GM23338 (cell line): ENCODE data around the gene FHL2. TPM values are rescaled to one million over a fixed set of nuclear protein-coding genes. Genes with fewer than 3 reads are reported as not detected.

ENCODE experiments used
- ATAC-seq: fragments of 200-7000 bp; cut with Tn5 transposase; 3 replicates; pipeline ENCODE4 v1.9.1; 2020
- DNase-seq: peaks from one replicate; pipeline ENCODE4 v3.0.0-alpha.2; 2015; ENCODE audit warnings: low spot score
- H2AFZ ChIP-seq: fragments of 200-600 bp; sonication (generic); 2 replicates; pipeline ENCODE4 v1.8.0; 2016; ENCODE audit warnings: antibody characterized with exemption, mild to moderate bottlenecking, moderate library complexity
- H3F3A ChIP-seq: fragments of 200-600 bp; sonication (generic); replicated peaks from 2 replicates; pipeline ENCODE4 v1.8.0; 2017; ENCODE audit warnings: antibody characterized with exemption, mixed run types, low read depth
- H3K27ac ChIP-seq: fragments of 200-600 bp; sonication (generic); 2 replicates; pipeline ENCODE4 v1.6.1; 2016; ENCODE audit warnings: low read depth
- H3K27me3 ChIP-seq: fragments of 200-600 bp; sonication (generic); 2 replicates; pipeline ENCODE4 v1.8.0; 2016; ENCODE audit warnings: mild to moderate bottlenecking, mixed run types, moderate library complexity; ENCODE audit not compliant: insufficient read depth
- H3K36me3 ChIP-seq: fragments of 200-600 bp; sonication (generic); 2 replicates; pipeline ENCODE4 v1.8.0; 2016; ENCODE audit warnings: mild to moderate bottlenecking; ENCODE audit not compliant: insufficient read depth
- H3K4me1 ChIP-seq: fragments of 200-600 bp; sonication (generic); 2 replicates; pipeline ENCODE4 v1.8.0; 2016; ENCODE audit warnings: mild to moderate bottlenecking, moderate library complexity; ENCODE audit not compliant: insufficient read depth
- H3K4me2 ChIP-seq: fragments of 200-600 bp; sonication (generic); 2 replicates; pipeline ENCODE4 v1.7.1; 2017; ENCODE audit warnings: mixed run types
- H3K4me3 ChIP-seq: fragments of 200-600 bp; sonication (generic); 2 replicates; pipeline ENCODE4 v1.6.1; 2016; ENCODE audit warnings: mixed run types
- H3K79me2 ChIP-seq: fragments of 200-600 bp; sonication (generic); replicated peaks from 2 replicates; pipeline ENCODE4 v1.8.0; 2017; ENCODE audit warnings: mild to moderate bottlenecking; ENCODE audit not compliant: insufficient read depth
- H3K9me2 ChIP-seq: fragments of 200-600 bp; sonication (generic); 2 replicates; pipeline ENCODE4 v1.8.0; 2017; ENCODE audit not compliant: insufficient read depth
- H4K20me1 ChIP-seq: fragments of 200-600 bp; sonication (generic); replicated peaks from 2 replicates; pipeline ENCODE4 v1.8.0; 2017; ENCODE audit warnings: mild to moderate bottlenecking; ENCODE audit not compliant: insufficient read depth
- H3K27ac Mint-ChIP-seq: 2 replicates; pipeline ENCODE4 v1.8.0; 2020; ENCODE audit warnings: inconsistent platforms, mild to moderate bottlenecking, moderate library complexity, mixed read lengths
- H3K27me3 Mint-ChIP-seq: 3 replicates; pipeline ENCODE4 v1.8.0; 2022; ENCODE audit warnings: low read depth, mild to moderate bottlenecking, moderate library complexity, mixed read lengths, inconsistent platforms; ENCODE audit not compliant: insufficient read depth, poor library complexity
- H3K36me3 Mint-ChIP-seq: 3 replicates; pipeline ENCODE4 v1.8.0; 2021; ENCODE audit warnings: low read depth, mild to moderate bottlenecking, inconsistent platforms, moderate library complexity, mixed read lengths
- H3K4me1 Mint-ChIP-seq: 3 replicates; pipeline ENCODE4 v1.8.0; 2020; ENCODE audit warnings: mild to moderate bottlenecking, inconsistent platforms, mixed read lengths
- H3K4me3 Mint-ChIP-seq: 3 replicates; pipeline ENCODE4 v1.8.0; 2021; ENCODE audit warnings: moderate library complexity, mild to moderate bottlenecking, inconsistent platforms, mixed read lengths
- H3K9me3 Mint-ChIP-seq: 3 replicates; pipeline ENCODE4 v1.8.0; 2020; ENCODE audit warnings: moderate library complexity, mild to moderate bottlenecking, inconsistent platforms, mixed read lengths
- EZH2phosphoT487 ChIP-seq: fragments of 200-600 bp; sonication (generic); IDR thresholded peaks from one replicate; pipeline ENCODE4 v1.8.1; 2018; ENCODE audit warnings: antibody characterized with exemption; ENCODE audit not compliant: unreplicated experiment
- JUNB ChIP-seq: IDR thresholded peaks from one replicate; pipeline ENCODE4 v1.6.1; 2016; ENCODE audit warnings: antibody characterized with exemption; ENCODE audit not compliant: unreplicated experiment
- NANOG ChIP-seq: IDR thresholded peaks from 2 replicates; pipeline ENCODE4 v1.6.1; 2016; ENCODE audit warnings: antibody characterized with exemption, borderline replicate concordance
- POLR2AphosphoS5 ChIP-seq: IDR thresholded peaks from 2 replicates; pipeline ENCODE4 v1.6.1; 2016; ENCODE audit warnings: antibody characterized with exemption, low read depth
- STAT1 ChIP-seq: IDR thresholded peaks from one replicate; pipeline ENCODE4 v1.6.1; 2016; ENCODE audit warnings: antibody characterized with exemption; ENCODE audit not compliant: unreplicated experiment
- ZNF114 ChIP-seq: fragments of 250-450 bp; sonication (Bioruptor Pico); IDR thresholded peaks from 2 replicates; pipeline ENCODE4 v1.5.0; 2020; ENCODE audit warnings: mild to moderate bottlenecking, moderate library complexity
- polyA plus RNA-seq: library from polyadenylated mRNA; unstranded; fragments of >200 nt; fragmentation: Nextera tagmentation; extraction: Ambion mirVana; gene quantifications from 2 replicates; pipeline ENCODE4 v1.2.1, GENCODE V29; 2016
- total RNA-seq: library from RNA; depleted of rRNA; stranded (reverse); fragments of >200 nt; shearing (Covaris generic); gene quantifications from 2 replicates; pipeline ENCODE4 v1.2.3, GENCODE V29; 2014
- TF ChIP-seq, protein P1 (sequence below): fragments of 250-450 bp; sonication (Bioruptor Pico); IDR thresholded peaks from 2 replicates; pipeline ENCODE4 v1.5.0; 2020; ENCODE audit warnings: mild to moderate bottlenecking, moderate library complexity
- TF ChIP-seq, protein P2 (sequence below), 2 experiments: fragments of 200-600 bp in 1 of 2; sonication (generic) in 1 of 2; conservative IDR thresholded peaks; 2 replicates each; pipeline versions ENCODE4 v1.5.1 to v1.6.1; 2016 to 2017; ENCODE audit warnings: antibody characterized with exemption in 2 of 2, low read depth in 2 of 2, mild to moderate bottlenecking in 2 of 2, moderate library complexity in 1 of 2
- TF ChIP-seq, protein P3 (sequence below): IDR thresholded peaks from one replicate; pipeline ENCODE4 v1.6.1; 2018; ENCODE audit warnings: antibody characterized with exemption; ENCODE audit not compliant: unreplicated experiment
- TF ChIP-seq, protein P4 (sequence below): IDR thresholded peaks from 2 replicates; pipeline ENCODE4 v1.6.1; 2016; ENCODE audit warnings: antibody characterized with exemption

The FHL2 gene
- total and polyA plus RNA-seq, 2 experiments from 2014 or later = 29.0 to 30.9 TPM

DNA sequence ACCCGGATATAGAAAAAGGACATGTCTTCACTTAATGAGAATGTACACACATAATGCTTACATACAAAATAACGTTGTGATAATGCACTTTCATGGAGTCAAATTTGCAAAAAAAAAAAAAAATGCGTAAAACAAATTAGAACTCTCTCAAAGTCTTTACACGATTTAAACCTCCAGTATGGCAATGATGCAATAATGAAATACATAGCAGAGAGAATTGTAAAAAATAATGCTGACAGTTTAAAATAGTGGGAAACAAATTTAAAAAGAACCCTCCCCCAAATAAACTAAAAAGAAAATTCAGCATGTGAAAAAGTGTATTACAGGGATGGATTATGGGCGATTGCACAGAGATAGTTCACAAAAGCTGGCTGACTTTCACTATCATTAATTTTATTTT, 46.6 kb upstream of the FHL2 start:
- no peaks in the 10 kb centered on the region for H3K27me3 Mint-ChIP-seq
- H3K4me3 Mint-ChIP-seq = no peak overlapping the region
- Histone ChIP-seq H2AFZ (no peak overlapping the region), H4K20me1 (no peaks in the 10 kb centered on the region), H3K36me3 (no peaks in the 10 kb centered on the region), H3K27me3 (no peaks in the 10 kb centered on the region), H3K4me3 (no peak overlapping the region), H3K4me1 (0 out of 2 replicates have a peak, but pooled peaks cover 7% of the 10 kb centered on the region), H3K9me2 (no peaks in the 10 kb centered on the region), H3K4me2 (no peak overlapping the region), H3F3A (no peaks in the 10 kb centered on the region), H3K27ac (no peak overlapping the region), H3K79me2 (no peaks in the 10 kb centered on the region)
- TF ChIP-seq, protein P1, sequence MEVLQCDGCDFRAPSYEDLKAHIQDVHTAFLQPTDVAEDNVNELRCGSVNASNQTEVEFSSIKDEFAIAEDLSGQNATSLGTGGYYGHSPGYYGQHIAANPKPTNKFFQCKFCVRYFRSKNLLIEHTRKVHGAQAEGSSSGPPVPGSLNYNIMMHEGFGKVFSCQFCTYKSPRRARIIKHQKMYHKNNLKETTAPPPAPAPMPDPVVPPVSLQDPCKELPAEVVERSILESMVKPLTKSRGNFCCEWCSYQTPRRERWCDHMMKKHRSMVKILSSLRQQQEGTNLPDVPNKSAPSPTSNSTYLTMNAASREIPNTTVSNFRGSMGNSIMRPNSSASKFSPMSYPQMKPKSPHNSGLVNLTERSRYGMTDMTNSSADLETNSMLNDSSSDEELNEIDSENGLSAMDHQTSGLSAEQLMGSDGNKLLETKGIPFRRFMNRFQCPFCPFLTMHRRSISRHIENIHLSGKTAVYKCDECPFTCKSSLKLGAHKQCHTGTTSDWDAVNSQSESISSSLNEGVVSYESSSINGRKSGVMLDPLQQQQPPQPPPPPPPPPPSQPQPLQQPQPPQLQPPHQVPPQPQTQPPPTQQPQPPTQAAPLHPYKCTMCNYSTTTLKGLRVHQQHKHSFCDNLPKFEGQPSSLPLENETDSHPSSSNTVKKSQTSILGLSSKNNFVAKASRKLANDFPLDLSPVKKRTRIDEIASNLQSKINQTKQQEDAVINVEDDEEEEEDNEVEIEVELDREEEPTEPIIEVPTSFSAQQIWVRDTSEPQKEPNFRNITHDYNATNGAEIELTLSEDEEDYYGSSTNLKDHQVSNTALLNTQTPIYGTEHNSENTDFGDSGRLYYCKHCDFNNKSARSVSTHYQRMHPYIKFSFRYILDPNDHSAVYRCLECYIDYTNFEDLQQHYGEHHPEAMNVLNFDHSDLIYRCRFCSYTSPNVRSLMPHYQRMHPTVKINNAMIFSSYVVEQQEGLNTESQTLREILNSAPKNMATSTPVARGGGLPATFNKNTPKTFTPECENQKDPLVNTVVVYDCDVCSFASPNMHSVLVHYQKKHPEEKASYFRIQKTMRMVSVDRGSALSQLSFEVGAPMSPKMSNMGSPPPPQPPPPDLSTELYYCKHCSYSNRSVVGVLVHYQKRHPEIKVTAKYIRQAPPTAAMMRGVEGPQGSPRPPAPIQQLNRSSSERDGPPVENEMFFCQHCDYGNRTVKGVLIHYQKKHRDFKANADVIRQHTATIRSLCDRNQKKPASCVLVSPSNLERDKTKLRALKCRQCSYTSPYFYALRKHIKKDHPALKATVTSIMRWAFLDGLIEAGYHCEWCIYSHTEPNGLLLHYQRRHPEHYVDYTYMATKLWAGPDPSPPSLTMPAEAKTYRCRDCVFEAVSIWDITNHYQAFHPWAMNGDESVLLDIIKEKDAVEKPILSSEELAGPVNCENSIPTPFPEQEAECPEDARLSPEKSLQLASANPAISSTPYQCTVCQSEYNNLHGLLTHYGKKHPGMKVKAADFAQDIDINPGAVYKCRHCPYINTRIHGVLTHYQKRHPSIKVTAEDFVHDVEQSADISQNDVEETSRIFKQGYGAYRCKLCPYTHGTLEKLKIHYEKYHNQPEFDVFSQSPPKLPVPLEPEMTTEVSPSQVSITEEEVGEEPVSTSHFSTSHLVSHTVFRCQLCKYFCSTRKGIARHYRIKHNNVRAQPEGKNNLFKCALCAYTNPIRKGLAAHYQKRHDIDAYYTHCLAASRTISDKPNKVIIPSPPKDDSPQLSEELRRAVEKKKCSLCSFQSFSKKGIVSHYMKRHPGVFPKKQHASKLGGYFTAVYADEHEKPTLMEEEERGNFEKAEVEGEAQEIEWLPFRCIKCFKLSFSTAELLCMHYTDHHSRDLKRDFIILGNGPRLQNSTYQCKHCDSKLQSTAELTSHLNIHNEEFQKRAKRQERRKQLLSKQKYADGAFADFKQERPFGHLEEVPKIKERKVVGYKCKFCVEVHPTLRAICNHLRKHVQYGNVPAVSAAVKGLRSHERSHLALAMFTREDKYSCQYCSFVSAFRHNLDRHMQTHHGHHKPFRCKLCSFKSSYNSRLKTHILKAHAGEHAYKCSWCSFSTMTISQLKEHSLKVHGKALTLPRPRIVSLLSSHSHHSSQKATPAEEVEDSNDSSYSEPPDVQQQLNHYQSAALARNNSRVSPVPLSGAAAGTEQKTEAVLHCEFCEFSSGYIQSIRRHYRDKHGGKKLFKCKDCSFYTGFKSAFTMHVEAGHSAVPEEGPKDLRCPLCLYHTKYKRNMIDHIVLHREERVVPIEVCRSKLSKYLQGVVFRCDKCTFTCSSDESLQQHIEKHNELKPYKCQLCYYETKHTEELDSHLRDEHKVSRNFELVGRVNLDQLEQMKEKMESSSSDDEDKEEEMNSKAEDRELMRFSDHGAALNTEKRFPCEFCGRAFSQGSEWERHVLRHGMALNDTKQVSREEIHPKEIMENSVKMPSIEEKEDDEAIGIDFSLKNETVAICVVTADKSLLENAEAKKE = no peak
- TF ChIP-seq, protein P2, sequence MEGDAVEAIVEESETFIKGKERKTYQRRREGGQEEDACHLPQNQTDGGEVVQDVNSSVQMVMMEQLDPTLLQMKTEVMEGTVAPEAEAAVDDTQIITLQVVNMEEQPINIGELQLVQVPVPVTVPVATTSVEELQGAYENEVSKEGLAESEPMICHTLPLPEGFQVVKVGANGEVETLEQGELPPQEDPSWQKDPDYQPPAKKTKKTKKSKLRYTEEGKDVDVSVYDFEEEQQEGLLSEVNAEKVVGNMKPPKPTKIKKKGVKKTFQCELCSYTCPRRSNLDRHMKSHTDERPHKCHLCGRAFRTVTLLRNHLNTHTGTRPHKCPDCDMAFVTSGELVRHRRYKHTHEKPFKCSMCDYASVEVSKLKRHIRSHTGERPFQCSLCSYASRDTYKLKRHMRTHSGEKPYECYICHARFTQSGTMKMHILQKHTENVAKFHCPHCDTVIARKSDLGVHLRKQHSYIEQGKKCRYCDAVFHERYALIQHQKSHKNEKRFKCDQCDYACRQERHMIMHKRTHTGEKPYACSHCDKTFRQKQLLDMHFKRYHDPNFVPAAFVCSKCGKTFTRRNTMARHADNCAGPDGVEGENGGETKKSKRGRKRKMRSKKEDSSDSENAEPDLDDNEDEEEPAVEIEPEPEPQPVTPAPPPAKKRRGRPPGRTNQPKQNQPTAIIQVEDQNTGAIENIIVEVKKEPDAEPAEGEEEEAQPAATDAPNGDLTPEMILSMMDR (conservative IDR thresholded peaks at IDR 0.05; ENCODE audit: low read depth in 2 of 2) = no peak
- TF ChIP-seq STAT1 (no peak), ZNF114 (CRISPR knock-in tag) (no peak), JUNB (no peak), EZH2phosphoT487 (no peak), POLR2AphosphoS5 (no peak), NANOG (no peak)
- TF ChIP-seq, protein P3, sequence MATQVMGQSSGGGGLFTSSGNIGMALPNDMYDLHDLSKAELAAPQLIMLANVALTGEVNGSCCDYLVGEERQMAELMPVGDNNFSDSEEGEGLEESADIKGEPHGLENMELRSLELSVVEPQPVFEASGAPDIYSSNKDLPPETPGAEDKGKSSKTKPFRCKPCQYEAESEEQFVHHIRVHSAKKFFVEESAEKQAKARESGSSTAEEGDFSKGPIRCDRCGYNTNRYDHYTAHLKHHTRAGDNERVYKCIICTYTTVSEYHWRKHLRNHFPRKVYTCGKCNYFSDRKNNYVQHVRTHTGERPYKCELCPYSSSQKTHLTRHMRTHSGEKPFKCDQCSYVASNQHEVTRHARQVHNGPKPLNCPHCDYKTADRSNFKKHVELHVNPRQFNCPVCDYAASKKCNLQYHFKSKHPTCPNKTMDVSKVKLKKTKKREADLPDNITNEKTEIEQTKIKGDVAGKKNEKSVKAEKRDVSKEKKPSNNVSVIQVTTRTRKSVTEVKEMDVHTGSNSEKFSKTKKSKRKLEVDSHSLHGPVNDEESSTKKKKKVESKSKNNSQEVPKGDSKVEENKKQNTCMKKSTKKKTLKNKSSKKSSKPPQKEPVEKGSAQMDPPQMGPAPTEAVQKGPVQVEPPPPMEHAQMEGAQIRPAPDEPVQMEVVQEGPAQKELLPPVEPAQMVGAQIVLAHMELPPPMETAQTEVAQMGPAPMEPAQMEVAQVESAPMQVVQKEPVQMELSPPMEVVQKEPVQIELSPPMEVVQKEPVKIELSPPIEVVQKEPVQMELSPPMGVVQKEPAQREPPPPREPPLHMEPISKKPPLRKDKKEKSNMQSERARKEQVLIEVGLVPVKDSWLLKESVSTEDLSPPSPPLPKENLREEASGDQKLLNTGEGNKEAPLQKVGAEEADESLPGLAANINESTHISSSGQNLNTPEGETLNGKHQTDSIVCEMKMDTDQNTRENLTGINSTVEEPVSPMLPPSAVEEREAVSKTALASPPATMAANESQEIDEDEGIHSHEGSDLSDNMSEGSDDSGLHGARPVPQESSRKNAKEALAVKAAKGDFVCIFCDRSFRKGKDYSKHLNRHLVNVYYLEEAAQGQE = no peak
- TF ChIP-seq, protein P4, sequence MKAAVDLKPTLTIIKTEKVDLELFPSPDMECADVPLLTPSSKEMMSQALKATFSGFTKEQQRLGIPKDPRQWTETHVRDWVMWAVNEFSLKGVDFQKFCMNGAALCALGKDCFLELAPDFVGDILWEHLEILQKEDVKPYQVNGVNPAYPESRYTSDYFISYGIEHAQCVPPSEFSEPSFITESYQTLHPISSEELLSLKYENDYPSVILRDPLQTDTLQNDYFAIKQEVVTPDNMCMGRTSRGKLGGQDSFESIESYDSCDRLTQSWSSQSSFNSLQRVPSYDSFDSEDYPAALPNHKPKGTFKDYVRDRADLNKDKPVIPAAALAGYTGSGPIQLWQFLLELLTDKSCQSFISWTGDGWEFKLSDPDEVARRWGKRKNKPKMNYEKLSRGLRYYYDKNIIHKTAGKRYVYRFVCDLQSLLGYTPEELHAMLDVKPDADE = no peak
- peaks cover 24% of the 10 kb centered on the region for H3K4me1 Mint-ChIP-seq
- no peak for DNase-seq
- H3K9me3 Mint-ChIP-seq = no peaks in the 10 kb centered on the region
- H3K36me3 Mint-ChIP-seq = no peaks in the 10 kb centered on the region
- ATAC-seq = no peak
- no peak overlapping the region for H3K27ac Mint-ChIP-seq
